Activated CD8-positive, alpha-beta memory T cell treated with anti-CD3 and anti-CD28 coated beads, Interleukin-2, amount 50 U/mL, for 1 hour (primary cell): ENCODE results near the gene MAEA.

Experiments
- DNase-seq: peaks from one replicate; pipeline ENCODE4 v3.0.0-alpha.2; 2020; ENCODE audit errors: extremely low read depth

Gene MAEA

GRCh38 chr4:1289207-1290164, at the start of gene MAEA:
TSS of gene MAEA (plus strand) at chr4:1289891. CDS start at chr4:1289914, 23 bp downstream.
- DNase-seq = peak; percentile 93

- DNase-seq = no peak
Measured at GRCh38 chr4:1239950-1240307, 49.8 kb upstream of the MAEA start.

DNA sequence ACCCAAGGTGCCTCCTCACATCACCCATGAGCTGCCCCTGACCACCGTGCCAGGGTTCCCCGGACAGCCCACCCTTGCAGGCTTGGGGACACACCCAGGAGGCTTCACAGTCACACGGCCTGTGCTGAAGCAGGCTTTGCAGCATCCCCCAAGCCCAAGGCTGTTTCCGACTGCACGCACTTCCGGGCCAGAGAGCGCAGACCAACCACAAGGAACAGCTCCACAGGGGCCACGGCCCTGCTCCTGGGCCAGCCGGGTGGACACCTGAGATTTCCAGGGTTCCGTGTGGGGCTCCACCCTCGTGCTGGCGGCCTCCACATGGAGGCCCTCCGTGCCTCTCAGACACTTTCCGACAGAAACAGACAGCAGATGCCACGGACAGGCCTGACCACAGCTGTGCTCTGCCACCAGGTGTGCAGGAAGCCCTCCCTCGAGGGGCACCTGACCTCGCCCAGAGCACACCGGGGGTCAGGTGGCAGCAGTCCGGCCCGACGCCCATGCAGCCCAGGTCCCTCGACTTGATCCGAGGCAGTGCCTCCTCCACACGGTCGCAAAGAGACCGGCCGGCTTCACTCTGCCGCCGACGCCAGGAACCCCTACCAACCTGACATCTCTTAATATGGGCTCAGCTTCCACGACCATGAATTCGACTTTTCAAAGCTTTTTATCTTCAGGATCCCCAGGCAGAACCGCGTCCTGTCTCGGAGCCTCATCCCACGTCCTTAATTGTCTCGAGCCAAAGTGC, 48.8 kb upstream of the MAEA start:
- DNase-seq = no peak

- DNase-seq = no peak
Measured at GRCh38 chr4:1241466-1241935, 48.2 kb upstream of the MAEA start.

DNA sequence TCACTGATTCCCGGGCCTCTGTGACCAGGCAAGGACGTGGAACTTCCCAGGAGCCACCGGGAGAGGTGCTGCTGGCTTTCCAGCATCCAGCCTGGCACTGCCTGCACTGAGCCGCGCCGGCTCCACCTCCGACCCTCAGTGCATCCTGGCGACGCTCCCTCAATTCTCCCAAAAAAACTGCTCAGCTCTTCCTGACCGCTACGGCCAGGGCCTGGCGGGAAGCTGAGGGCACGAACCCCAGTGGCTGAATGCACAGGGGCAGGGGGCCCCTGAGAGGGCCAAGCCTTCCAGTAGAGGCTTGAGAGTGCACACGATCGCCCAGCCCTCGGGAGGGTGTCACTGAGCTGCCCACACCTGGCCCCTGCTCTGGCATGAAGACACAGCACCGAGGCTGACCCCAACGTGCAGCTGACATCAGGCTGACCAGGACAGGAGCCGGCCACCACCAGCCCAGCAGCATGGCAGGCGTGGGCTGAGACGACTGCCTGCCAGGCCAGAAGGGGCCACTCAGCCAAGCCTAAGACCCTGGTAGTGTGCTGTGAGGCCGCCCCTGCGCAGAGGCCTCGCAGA, 47.7 kb upstream of the MAEA start:
- no peak for DNase-seq

GRCh38 chr4:1242506-1243450, 46.9 kb upstream of the MAEA start:
- no peak for DNase-seq

DNA sequence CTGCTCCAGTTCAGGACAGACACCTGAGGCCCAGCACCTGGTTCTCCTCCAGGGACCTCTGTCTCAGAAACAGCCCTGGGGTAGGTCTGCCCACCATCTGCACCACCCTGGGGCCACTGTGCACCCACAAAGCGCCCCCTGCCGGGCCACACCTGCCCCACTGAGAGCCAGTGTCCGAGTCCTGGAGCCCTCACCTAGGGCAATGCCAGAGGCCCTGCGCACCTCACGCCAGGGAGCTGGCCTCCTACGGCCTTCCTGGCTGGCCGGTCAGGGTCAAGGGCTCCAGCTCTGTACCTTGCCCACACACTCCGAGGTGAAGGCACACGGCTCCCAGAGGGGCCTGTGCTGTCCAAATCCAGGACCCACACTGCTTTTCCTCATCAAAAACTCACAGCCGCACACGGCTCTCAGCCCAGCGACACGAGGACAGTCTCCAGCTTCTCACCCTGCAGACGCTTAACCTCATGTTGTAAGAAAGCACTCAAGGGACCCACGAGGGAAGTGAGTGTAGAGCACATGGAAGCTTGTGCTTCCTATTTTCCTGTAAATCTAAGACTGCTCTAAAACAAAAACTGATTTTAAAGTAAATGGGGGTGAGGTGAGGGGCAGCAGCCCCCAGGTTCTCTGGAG, 46.1 kb upstream of the MAEA start:
- DNase-seq = no peak

GRCh38 chr4:1244081-1244977, 45.4 kb upstream of the MAEA start:
- DNase-seq = no peak

DNA sequence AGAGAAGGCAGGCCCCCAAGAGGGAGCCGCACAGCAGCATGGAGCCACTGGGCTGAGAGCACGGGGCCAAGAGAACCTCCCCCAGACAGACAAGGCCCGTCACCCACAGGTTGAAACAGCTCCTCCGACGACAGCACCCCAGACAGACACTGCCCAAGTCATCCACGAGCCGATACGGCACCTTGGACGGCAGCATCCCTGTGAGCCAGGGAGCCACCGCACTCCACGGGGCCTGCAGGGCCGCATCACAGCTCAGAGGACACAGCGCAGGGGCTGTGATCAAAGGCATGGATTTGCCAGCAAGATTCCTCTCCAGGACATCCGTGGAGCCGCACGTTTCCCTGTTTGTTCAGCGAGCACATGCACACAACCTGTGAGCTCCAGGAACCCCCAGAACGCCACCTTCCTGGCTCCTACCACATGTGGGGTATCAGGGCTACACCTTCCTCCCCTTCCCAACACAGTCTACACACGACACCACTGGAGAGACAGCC, 44.7 kb upstream of the MAEA start:
- DNase-seq = no peak

- no peak for DNase-seq
Measured at GRCh38 chr4:1245481-1246051, 44.1 kb upstream of the MAEA start.

DNA sequence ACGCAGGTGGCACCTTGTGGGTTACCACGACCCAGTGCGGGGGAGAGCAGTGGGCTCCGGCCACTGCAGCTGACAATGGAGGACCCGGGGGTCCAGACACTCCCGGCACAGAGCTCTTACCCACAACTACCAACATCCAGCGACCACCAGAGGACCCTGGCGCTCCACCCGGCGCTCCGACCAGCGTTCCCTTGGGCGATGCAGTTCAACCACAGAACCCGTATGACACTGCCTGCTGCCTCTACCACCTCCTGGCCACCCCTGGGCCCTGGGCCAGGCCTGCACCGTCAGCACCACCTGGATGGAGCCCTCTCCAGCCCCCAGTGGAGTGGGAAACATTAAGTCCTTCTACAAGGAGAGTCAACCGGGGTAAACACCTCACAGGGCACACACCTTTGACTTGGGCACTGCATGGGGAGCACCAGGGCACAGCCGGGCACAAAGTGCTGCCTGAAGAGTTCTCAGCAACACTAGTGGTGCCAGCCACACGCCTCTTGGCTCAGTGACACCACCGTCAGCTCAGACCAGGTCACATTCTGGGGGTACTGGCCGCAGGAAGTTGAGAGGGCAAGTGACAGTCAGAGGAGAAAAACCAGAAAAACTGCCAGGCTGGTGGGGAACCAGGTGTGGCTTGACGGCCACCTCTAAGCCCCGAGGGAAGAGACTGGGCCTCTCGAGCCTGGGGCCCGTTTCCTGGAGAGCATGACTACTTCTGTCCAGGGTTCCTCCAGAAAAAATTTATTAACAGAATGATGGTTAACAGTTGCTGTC, 43.4 kb upstream of the MAEA start:
- DNase-seq = no peak

DNA sequence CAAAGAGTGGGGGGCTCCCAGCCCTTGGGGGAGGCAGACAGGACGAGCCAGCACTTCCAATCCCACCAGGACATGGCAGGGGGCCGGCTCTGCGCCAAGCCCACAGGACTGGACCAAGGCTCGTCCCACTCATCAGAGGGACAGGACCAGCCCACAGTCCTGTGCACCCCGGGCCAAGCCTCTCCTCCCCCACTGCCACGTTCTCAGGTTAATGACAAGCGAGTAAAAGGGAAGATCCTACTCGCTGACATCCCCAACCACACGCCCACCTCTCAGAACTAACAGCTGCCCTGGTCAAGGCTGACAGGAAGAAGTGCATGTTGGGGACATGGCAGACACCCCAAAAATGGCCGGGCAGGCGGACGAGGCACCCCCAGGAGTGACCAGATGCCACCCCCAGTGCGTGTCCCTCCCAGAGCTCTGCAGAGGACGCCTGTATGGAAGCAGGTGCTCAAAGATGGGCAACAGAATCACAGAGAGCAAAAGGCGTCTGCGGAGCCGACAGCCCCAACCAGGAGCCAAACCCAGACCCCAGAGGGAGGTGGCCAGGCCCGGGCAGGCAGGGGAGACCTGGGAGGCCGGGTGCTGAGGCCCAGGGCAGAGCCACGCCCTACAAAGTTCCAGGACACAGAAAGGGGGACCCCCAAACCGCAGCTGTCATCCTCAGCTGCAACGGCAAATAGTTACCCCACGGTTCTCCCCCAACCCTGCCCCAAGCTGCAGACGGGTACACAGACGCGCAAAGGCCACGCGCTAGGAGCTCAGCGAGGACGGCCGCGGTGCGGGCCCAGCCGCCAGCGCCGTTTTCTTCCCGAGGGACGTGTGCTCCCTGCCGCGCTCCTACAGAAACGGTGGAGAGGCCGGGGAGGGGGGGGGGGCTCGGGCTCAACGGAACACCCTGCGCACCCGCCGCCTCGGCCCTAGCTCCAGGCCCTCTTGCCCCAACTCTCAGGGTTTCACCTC, 42.5 kb upstream of the MAEA start:
- DNase-seq = no peak

GRCh38 chr4:1247864-1248244, 41.8 kb upstream of the MAEA start:
- no peak for DNase-seq

DNA sequence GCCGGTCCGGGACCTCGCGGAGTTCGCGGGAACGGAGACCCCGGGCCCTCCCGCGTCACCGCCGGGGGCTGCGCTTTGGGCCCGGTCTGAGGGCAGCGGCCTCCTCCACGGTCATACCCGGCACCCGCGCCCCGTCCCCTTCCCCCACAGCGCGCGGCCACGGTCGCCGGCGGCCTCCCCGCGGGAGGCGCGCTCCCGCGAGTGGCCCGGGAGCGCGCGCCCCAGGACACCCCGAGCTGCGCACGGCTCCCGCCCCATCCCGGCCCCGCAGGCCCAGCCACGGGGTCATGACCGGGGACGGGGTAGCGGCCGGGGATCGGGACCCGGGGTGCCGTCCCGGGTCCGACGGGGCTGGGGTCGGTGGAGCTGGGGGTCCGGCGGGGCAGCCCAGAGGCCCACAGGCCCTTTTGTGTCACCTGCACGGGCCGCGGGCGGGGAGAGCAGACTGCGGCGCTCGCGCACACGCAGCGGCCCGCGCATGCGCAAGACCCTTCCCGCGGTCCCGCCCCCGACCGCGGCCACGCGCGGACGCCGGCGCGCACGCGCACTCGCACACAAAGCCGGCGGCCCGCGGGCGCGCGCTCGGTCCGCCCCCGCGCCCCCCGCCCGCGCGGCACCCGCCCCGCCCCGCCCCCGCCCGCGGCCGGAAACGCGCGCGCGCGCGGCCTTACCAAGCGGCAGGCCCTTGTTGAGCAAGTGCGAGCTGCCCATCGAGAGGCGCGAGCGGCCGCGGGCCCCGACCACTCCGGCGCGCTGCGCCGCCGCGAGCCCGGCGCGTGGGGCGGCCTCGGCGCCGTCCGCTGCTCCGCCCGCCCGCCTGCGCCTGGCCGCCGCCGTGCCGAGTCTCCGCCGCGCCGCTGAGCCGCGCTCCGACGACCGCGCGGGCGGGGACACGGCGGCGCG, 41.2 kb upstream of the MAEA start, which contains the start of gene CTBP1:
TSS of gene CTBP1 (minus strand) at position 886 of the 903 bp plus-strand sequence. CDS start 7,799 bp downstream, outside the sequence.
- DNase-seq = no peak

GRCh38 chr4:1249148-1249730, 40.5 kb upstream of the MAEA start:
- DNase-seq = peak; percentile 49
